HepG2 (cell line): ENCODE data around the gene PARP1. TPM values are rescaled to one million over a fixed set of nuclear protein-coding genes. Genes with fewer than 3 reads are reported as not detected.
"Not testable (repeated sequence)": the region's sequence is repeated elsewhere in the genome, so short reads cannot be mapped to it uniquely, and the experiment has no call there.

Experiments
- ATAC-seq: fragments of 200-7000 bp; cut with Tn5 transposase; 3 replicates; pipeline ENCODE4 v1.9.1; 2020; ENCODE audit warnings: mild to moderate bottlenecking, moderate library complexity
- BruUV-seq: library from RNA; stranded (reverse); fragments of 400-500 nt; replicated peaks from 2 replicates; lab custom pipeline; 2021; lab: Mats Ljungman, UMichigan
- CTCF ChIA-PET: fragments of 300-600 bp; formaldehyde crosslinking; extraction: SDS; loops from one replicate; lab custom pipeline; 2021; ENCODE audit warnings: low total read pairs, inconsistent platforms, low intra/inter-chr PET ratio; lab: Yijun Ruan, JAX
- POLR2A ChIA-PET: fragments of 350-600 bp; sonication (Branson Sonifier 250); formaldehyde crosslinking; loops from one replicate; lab custom pipeline; 2020; ENCODE audit warnings: antibody characterized with exemption, inconsistent platforms; lab: Yijun Ruan, JAX
- DNase-seq: peaks from one replicate; pipeline ENCODE4 v3.0.0-alpha.2; 2015; ENCODE audit warnings: low spot score
- FAIRE-seq: peaks from 3 replicates; lab custom pipeline; 2011; peaks lifted over from hg19 to GRCh38; lab: Jason Lieb, UNC
- H2AFZ ChIP-seq: one replicate; pipeline ENCODE4 v1.6.1; 2011; ENCODE audit warnings: low read length, inconsistent platforms
- H3K27ac ChIP-seq: fragments of 300-600 bp; 3 replicates; pipeline ENCODE4 v1.8.0; 2011; ENCODE audit warnings: mixed run types, mild to moderate bottlenecking, mixed read lengths, low read length, inconsistent platforms; ENCODE audit not compliant: insufficient read depth; ENCODE audit errors: extremely low read length
- H3K27me3 ChIP-seq, 2 experiments: fragments of 200-600 bp in 1 of 2; 2 replicates in 1 of 2; 3 replicates in 1 of 2; pipeline versions ENCODE4 v1.6.0 to v1.8.0; 2011; ENCODE audit warnings: low read length in 2 of 2, mild to moderate bottlenecking in 2 of 2, moderate library complexity in 2 of 2, inconsistent platforms in 1 of 2; ENCODE audit not compliant: insufficient read depth in 2 of 2, control insufficient read depth in 1 of 2
- H3K36me3 ChIP-seq, 2 experiments: fragments of 200-600 bp in 1 of 2; replicated peaks in 1 of 2; 2 replicates in 1 of 2; 3 replicates in 1 of 2; pipeline versions ENCODE4 v1.5.1 to v1.8.0; 2011; ENCODE audit warnings: low read length in 2 of 2, inconsistent platforms in 1 of 2; ENCODE audit not compliant: insufficient read depth in 2 of 2, control insufficient read depth in 1 of 2
- H3K4me1 ChIP-seq: 2 replicates; pipeline ENCODE4 v1.5.1; 2012; ENCODE audit warnings: low read length, inconsistent platforms; ENCODE audit not compliant: insufficient read depth
- H3K4me2 ChIP-seq: 2 replicates; pipeline ENCODE4 v1.6.0; 2011; ENCODE audit warnings: low read depth, low read length, inconsistent platforms
- H3K4me3 ChIP-seq, 3 experiments: fragments of 200-600 bp in 1 of 3; sonication (generic), shearing (Covaris generic) in 1 of 3; replicated peaks in 1 of 3; 2 replicates each; pipeline ENCODE4 v1.5.1; 2011 to 2016; ENCODE audit warnings: low read length in 3 of 3, inconsistent platforms in 2 of 3, low read depth in 2 of 3, mild to moderate bottlenecking in 2 of 3, control low read depth in 1 of 3, mixed read lengths in 1 of 3; ENCODE audit not compliant: insufficient read depth in 1 of 3
- H3K79me2 ChIP-seq: one replicate; pipeline ENCODE4 v1.6.1; 2011; ENCODE audit warnings: low read length, inconsistent platforms; ENCODE audit not compliant: insufficient read depth
- H3K9ac ChIP-seq: 2 replicates; pipeline ENCODE4 v1.6.0; 2011; ENCODE audit warnings: mild to moderate bottlenecking, low read depth, low read length, inconsistent platforms; ENCODE audit not compliant: insufficient read depth
- H3K9me3 ChIP-seq: 2 replicates; pipeline ENCODE4 v1.5.1; 2012; ENCODE audit warnings: mild to moderate bottlenecking, low read length
- H4K20me1 ChIP-seq: 2 replicates; pipeline ENCODE4 v1.6.0; 2011; ENCODE audit warnings: inconsistent platforms, mild to moderate bottlenecking, low read length, moderate library complexity; ENCODE audit not compliant: insufficient read depth
- FOXO1 ChIP-seq: sonication (generic); formaldehyde crosslinking; IDR thresholded peaks from 2 replicates; pipeline ENCODE4 v1.4.0; 2020; ENCODE audit warnings: missing genetic modification reagents
- IKZF4 ChIP-seq: sonication (generic); formaldehyde crosslinking; IDR thresholded peaks from 2 replicates; pipeline ENCODE4 v1.5.1; 2020; ENCODE audit warnings: borderline replicate concordance, mild to moderate bottlenecking, low read depth, missing genetic modification reagents; ENCODE audit errors: not compliant biosample characterization
- KLF11 ChIP-seq: IDR thresholded peaks from 2 replicates; pipeline ENCODE4 v1.6.1; 2016; ENCODE audit warnings: missing compliant biosample characterization
- NFE2L1 ChIP-seq: sonication (generic); formaldehyde crosslinking; IDR thresholded peaks from 2 replicates; pipeline ENCODE4 v1.4.0; 2020; ENCODE audit warnings: missing genetic modification reagents, mild to moderate bottlenecking, borderline replicate concordance
- RNF2 ChIP-seq: fragments of 450-650 bp; conservative IDR thresholded peaks from 2 replicates; pipeline ENCODE4 v1.6.1; 2016; ENCODE audit warnings: low read depth
- WGBS: methylation state at CpG from one replicate; pipeline ENCODE4 v1.1.6; 2017; ENCODE audit warnings: low lambda C conversion rate; 5-methylcytosine and 5-hydroxymethylcytosine counted together
- in situ Hi-C: cut with HindIII; loops from 2 replicates; pipeline ENCODE4 v1.10.0; 2017; ENCODE audit warnings: low pct_unique_long_range_greater_than_20kb; ENCODE audit not compliant: extremely low pct_ligation_motif_present
- intact Hi-C: fragments of 100-400 bp; cut with micrococcal nuclease; formaldehyde crosslinking; loops from one replicate; pipeline ENCODE4 v1.10.0; 2022; ENCODE audit not compliant: unreplicated experiment
- polyA plus RNA-seq, 8 experiments: library from polyadenylated mRNA; depleted of rRNA in 3 of 8; stranded (reverse) in 7 of 8; unstranded in 1 of 8; fragments of >200 nt; fragmentation: Illumina TruSeq in 4 of 8; extraction: Trizol in 4 of 8; gene quantifications; 2 replicates each; pipeline versions ENCODE4 v1.2.1 to v1.2.3, GENCODE V29; 2011 to 2016; ENCODE audit warnings: low read depth in 4 of 8, missing spikeins in 1 of 8, mixed read lengths in 1 of 8; ENCODE audit not compliant: insufficient read depth in 1 of 8
- total RNA-seq, 5 experiments: library from RNA; depleted of rRNA; stranded (reverse); fragments of >200 nt; fragmentation: Illumina TruSeq; extraction: Trizol; gene quantifications; 2 replicates each; pipeline ENCODE4 v1.2.3, GENCODE V29; 2016; ENCODE audit warnings: low read depth in 1 of 5
- TF ChIP-seq, protein P1 (sequence below): IDR thresholded peaks from 2 replicates; pipeline ENCODE4 v1.6.1; 2018; ENCODE audit warnings: missing genetic modification reagents, mild to moderate bottlenecking, missing compliant biosample characterization
- TF ChIP-seq, protein P2 (sequence below): sonication (generic); formaldehyde crosslinking; IDR thresholded peaks from 2 replicates; pipeline ENCODE4 v1.4.0; 2020; ENCODE audit warnings: missing genetic modification reagents, borderline replicate concordance
- TF ChIP-seq, protein P3 (sequence below), 2 experiments: sonication (generic) in 1 of 2; formaldehyde crosslinking in 1 of 2; IDR thresholded peaks; 2 replicates each; pipeline versions ENCODE4 v1.4.0 to v1.6.1; 2018 to 2020; ENCODE audit warnings: missing genetic modification reagents in 2 of 2, borderline replicate concordance in 1 of 2, low read depth in 1 of 2, mild to moderate bottlenecking in 1 of 2, missing biosample characterization in 1 of 2

Gene PARP1
- total and polyA plus RNA-seq, 2 of the 13 experiments (the other 11 are each of a cell fraction or from before 2014, with no cell fraction given) = 50.1 to 85.2 TPM

DNA sequence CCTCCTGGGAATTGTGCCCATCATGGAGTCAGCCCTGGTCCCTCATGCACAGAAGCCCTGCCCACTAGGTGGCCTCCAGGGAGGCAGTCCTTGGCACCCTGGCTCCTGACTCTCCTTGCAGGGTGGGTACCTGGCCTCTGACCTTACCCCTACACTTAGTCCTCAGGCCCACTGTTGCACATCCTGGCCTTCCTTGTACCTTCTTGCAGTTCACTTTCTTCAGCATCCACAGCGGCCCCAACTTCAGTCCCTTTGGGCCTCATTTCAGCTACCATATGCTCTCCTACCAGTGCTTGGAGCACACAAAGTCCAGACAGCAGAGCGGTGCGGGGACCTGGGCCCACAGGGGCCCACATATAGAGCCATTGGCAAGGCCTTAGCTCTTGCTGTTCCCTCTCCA lies 19.2 kb upstream of the PARP1 start (continued):
- TF ChIP-seq, protein P1, sequence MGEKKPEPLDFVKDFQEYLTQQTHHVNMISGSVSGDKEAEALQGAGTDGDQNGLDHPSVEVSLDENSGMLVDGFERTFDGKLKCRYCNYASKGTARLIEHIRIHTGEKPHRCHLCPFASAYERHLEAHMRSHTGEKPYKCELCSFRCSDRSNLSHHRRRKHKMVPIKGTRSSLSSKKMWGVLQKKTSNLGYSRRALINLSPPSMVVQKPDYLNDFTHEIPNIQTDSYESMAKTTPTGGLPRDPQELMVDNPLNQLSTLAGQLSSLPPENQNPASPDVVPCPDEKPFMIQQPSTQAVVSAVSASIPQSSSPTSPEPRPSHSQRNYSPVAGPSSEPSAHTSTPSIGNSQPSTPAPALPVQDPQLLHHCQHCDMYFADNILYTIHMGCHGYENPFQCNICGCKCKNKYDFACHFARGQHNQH = no peak
- TF ChIP-seq, protein P2, sequence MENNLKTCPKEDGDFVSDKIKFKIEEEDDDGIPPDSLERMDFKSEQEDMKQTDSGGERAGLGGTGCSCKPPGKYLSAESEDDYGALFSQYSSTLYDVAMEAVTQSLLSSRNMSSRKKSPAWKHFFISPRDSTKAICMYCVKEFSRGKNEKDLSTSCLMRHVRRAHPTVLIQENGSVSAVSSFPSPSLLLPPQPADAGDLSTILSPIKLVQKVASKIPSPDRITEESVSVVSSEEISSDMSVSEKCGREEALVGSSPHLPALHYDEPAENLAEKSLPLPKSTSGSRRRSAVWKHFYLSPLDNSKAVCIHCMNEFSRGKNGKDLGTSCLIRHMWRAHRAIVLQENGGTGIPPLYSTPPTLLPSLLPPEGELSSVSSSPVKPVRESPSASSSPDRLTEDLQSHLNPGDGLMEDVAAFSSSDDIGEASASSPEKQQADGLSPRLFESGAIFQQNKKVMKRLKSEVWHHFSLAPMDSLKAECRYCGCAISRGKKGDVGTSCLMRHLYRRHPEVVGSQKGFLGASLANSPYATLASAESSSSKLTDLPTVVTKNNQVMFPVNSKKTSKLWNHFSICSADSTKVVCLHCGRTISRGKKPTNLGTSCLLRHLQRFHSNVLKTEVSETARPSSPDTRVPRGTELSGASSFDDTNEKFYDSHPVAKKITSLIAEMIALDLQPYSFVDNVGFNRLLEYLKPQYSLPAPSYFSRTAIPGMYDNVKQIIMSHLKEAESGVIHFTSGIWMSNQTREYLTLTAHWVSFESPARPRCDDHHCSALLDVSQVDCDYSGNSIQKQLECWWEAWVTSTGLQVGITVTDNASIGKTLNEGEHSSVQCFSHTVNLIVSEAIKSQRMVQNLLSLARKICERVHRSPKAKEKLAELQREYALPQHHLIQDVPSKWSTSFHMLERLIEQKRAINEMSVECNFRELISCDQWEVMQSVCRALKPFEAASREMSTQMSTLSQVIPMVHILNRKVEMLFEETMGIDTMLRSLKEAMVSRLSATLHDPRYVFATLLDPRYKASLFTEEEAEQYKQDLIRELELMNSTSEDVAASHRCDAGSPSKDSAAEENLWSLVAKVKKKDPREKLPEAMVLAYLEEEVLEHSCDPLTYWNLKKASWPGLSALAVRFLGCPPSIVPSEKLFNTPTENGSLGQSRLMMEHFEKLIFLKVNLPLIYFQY (CRISPR knock-in tag) = no peak
- TF ChIP-seq NFE2L1 (CRISPR knock-in tag) = no peak
- TF ChIP-seq, protein P3, sequence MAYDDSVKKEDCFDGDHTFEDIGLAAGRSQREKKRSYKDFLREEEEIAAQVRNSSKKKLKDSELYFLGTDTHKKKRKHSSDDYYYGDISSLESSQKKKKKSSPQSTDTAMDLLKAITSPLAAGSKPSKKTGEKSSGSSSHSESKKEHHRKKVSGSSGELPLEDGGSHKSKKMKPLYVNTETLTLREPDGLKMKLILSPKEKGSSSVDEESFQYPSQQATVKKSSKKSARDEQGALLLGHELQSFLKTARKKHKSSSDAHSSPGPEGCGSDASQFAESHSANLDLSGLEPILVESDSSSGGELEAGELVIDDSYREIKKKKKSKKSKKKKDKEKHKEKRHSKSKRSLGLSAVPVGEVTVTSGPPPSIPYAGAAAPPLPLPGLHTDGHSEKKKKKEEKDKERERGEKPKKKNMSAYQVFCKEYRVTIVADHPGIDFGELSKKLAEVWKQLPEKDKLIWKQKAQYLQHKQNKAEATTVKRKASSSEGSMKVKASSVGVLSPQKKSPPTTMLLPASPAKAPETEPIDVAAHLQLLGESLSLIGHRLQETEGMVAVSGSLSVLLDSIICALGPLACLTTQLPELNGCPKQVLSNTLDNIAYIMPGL (CRISPR knock-in tag; IDR thresholded peaks at IDR 0.05; ENCODE audit: borderline replicate concordance in 1 of 2, low read depth in 1 of 2) = no peak
- no peak for TF ChIP-seq KLF11
- no peak for TF ChIP-seq RNF2
- TF ChIP-seq FOXO1 = no peak
- TF ChIP-seq IKZF4 (CRISPR knock-in tag) = no peak

DNA sequence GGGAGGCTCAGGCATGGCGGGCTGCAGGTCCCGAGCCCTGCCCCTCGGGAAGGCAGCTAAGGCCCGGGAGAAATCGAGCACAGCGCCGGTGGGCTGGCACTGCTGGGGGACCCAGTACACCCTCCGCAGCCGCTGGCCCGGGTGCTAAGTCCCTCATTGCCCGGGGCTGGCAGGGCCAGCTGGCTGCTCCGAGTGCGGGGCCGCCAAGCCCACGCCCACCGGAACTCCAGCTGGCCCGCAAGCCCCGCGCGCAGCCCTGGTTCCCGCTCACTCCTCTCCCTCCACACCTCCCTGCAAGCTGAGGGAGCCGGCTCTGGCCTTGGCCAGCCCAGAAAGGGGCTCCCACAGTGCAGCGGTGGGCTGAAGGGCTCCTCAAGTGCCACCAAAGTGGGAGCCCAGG lies 18.5 kb upstream of the PARP1 start:
- H3K27me3 ChIP-seq, DNase-seq, H3K9me3 ChIP-seq, H3K9ac ChIP-seq, H3K4me2 ChIP-seq, POLR2A ChIA-PET, H3K36me3 ChIP-seq, CTCF ChIA-PET, H2AFZ ChIP-seq, FAIRE-seq, ATAC-seq, H4K20me1 ChIP-seq, H3K27ac ChIP-seq, H3K4me3 ChIP-seq, BruUV-seq, H3K4me1 ChIP-seq, H3K79me2 ChIP-seq: not testable (repeated sequence)
- 95% methylated on average over 4 of the region's 23 CpGs for WGBS
- in situ Hi-C loops (loop anchor here (10.0 kb wide), 2 partner anchors 118 to 178 kb away; partner anchors contain the start of gene STUM), intact Hi-C loops (loop anchor here (10.0 kb wide), 2 partner anchors 118 to 178 kb away; partner anchors contain the start of gene STUM)
